Measurements from ENCODE around the gene ARPC5.

The ARPC5 gene

DNA sequence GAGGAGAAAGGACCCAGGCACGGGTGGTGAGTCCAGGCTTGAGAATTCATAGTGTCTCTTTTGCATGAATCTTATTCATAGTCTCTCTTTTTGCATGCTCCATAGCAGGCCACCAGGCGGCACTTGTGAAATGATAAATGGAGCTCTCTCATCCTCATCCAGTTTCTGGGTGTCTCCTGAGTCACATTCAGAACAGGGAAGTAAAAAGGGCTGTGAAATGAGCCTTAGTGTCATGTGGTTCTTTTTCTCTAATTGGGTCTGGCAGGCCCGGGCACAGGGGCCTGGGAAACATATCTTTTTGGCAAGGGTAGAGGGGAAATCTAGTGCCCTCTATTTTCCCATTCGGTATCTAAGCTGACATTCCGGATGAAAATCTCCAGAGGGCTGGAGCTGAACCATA is 26.3 kb downstream of the ARPC5 start:
- no peak for DNase-seq

- DNase-seq = no peak
Observed at GRCh38 chr1:183607322-183607980, 28.1 kb downstream of the ARPC5 start.

DNA sequence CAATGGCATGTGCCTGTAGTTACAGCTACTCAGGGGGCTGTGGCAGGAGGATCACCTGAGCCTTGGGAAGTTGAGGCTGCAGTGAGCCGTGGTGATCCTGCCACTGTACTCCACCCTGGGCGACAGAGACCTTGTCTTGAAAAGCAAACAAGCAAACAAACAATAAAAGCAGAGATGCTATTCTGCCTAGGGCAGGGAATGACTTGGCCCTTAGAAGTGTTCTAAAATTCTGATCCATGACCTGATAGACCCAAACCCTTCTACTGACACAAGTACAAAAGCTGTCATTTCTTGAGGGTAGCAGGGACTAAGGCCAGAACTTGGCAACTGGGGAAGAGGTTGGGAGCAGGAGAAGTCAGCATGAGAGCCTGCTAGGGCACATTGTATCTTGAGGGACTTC is 29.7 kb downstream of the ARPC5 start:
- no peak for DNase-seq

- no peak for DNase-seq
Observed at GRCh38 chr1:183604815-183605214, 30.8 kb downstream of the ARPC5 start.

DNA sequence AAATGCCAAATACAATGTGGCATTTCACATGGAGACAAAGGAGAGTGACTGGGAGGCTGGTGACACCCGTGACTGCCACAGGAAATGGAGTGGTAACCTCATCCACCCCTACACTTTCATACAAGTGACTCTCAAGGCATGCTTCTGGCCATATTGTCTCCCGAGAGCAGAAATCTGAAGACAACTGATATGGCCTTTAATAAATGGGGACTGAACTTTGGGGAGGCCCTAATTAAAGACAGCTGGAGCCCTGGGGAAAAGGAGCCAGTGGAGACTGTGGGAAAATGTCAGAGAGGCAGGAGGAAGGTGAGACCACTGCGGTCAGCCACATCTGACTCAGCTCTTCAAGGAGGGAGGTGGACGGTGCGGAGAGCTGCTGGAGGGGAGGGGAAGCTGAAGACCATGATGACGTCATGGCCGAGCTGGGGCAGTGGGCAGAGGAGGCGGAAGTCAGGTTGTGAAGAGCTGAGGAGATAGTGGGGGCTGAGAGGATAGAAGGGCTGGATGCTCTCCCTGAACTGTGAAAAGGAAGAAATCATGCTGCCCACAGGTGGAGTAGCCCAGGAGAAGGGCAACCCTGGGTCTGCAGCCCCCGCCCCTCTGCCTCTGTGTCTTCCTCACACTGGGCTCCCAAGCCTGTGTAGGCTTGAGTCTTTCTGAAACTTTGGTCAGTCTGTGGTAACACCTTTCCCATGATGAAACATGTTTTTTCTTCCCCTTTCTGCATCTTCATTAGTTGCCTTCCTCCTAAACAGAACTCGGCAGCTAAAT is 31.4 kb downstream of the ARPC5 start:
- no peak for DNase-seq

GRCh38 chr1:183602510-183602909 is 33.1 kb downstream of the ARPC5 start:
- no peak for DNase-seq

- no peak for DNase-seq
Observed at GRCh38 chr1:183600634-183601033, 34.9 kb downstream of the ARPC5 start.

DNA sequence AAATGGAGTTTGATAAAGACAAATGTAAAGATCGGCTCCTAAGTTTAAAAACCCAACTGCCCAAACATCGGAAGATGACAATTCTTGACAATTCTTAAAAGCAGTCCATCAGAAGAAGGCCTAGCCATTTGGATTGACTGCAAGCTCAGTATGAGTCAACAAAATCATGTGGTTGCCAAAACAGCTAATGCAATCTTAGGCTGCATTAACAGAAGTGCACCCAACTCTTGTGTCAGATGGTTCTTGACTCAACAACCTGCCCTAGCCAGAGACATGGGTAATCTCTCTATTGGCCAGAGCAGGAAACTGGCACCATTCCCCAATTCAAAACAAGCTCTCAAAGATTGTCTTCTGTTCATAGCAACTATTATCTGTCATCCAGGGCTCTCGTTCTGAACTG is 35.4 kb downstream of the ARPC5 start:
- no peak for DNase-seq

DNA sequence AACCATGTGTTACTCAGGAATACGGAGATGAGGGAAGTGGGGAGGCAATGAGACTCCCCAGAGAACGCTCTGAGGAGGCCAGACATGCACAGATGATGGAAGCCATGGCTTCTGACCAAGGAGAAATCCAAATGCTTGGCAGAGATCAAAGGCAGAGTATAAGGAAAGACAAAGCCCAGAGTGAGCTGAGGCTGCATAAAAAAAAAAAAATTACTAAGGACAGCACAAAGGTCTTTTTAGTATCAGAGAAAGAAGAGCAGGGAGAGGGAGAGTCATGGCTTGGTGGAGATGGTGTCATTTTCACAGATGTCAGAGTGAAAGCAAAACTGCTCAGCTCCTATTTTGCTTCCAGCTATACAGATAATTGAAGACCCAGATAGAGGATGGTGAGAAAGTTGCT is 37.2 kb downstream of the ARPC5 start:
- DNase-seq = no peak

- DNase-seq = no peak
Observed at GRCh38 chr1:183597656-183598347, 37.8 kb downstream of the ARPC5 start.

GRCh38 chr1:183596500-183596899 is 39.1 kb downstream of the ARPC5 start:
- no peak for DNase-seq

- no peak for DNase-seq
Observed at GRCh38 chr1:183595537-183595936, 40.0 kb downstream of the ARPC5 start.

DNA sequence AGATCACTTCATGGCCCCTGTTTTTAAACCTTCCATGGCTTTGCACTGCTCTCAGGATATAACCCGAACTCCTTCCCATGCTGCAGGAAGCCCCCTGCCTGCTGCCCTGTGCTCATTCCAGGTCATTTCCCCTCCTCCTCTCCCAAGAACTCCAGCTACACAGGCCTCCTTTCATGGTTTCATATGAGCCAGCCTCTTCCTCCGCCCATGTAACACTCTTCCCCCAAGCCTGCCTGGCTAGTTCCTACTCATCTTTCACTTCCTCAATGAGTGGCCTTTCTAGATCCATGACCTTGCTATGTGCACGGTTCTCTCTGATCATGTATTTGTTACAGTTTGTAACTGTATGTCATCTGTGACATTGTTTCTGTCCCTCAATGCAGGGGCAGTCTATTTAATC is 42.2 kb downstream of the ARPC5 start:
- no peak for DNase-seq

DNA sequence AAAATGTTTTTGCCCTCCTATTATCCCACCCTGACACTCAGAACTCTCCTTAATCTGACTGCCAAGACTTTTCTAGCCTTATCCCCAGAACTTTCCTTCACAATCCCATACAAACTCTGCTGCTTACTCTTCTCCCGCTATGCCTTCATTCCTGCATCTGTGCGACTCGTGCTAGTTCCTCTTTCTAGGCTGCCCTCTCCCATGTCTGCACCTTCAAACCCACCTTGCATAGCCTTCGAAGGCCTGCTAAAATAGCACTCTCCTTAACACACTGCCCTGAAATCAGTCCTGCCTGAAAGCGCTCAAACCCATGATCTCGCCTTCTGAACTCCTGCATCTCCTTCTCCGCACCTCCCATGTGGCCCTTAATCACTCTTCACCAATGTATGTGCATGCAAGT is 42.9 kb downstream of the ARPC5 start:
- DNase-seq = no peak

- DNase-seq = peak; percentile 22
Observed at GRCh38 chr1:183590244-183591191, 45.1 kb downstream of the ARPC5 start, which contains the start of gene NCF2. NCF2 (minus strand) TSS chr1:183590459; CDS start chr1:183590329, 130 bp downstream.

DNA sequence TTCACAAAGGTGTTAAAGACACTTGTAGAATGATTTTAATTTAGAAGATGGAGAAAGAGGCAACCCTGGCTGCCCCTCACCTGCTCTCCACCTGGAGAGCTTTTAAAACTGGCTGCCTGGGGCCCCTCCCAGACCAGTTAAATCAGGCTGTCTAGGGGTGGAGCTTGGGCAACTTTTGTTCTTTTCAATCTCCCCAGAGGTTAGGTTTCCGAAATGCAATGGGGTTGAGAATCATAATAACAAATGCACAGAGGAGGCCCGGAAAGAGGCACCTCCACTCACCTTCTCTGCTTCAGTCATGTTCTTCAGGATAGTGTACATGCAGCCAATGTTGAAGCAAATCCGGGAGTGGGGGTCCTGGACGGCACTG is 45.7 kb downstream of the ARPC5 start:
- no peak for DNase-seq

DNA sequence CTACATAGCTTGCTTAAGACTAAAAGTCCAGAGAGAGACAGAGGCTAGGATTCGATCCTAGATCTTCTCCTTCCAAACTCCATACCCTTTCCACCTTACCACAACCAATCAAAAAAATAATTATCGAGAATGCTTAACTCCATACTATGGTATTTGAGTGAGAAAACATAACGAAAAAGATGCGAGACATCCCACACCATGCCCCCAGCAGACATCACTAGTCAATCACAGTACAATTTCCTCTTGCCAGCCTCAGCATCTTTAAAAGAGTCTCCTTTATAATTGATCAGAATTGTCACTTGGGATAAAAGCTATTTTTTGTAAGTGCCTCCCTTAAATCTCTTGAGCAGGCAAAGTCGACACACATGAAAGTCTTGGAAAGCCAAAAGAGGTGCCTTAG is 46.2 kb downstream of the ARPC5 start:
- no peak for DNase-seq

GRCh38 chr1:183588827-183589226 is 46.8 kb downstream of the ARPC5 start:
- no peak for DNase-seq

DNA sequence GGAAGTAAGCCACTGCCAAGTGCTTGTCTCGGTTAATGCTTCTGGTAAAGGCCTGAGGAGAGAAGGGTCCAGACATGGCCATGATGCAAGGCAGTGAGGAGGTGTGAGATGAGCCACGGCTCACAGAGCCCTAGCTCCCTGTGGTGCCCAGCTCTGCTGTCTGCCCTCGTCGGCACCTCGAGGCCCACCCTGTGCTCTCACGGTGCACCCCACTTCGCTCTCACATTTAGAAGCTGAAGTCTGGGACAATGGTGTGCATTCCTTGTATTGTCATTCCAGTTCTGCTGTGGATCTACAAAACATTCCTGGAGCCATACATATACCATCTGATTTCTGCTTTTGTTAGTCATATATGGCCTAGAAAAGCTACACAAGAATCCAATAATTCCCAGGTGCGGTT is 48.7 kb downstream of the ARPC5 start:
- DNase-seq = no peak

GRCh38 chr1:183586455-183586854 is 49.1 kb downstream of the ARPC5 start:
- no peak for DNase-seq

GRCh38 chr1:183585038-183585437 is 50.5 kb downstream of the ARPC5 start:
- DNase-seq = no peak

- DNase-seq = no peak
Observed at GRCh38 chr1:183584147-183584546, 51.4 kb downstream of the ARPC5 start.

DNA sequence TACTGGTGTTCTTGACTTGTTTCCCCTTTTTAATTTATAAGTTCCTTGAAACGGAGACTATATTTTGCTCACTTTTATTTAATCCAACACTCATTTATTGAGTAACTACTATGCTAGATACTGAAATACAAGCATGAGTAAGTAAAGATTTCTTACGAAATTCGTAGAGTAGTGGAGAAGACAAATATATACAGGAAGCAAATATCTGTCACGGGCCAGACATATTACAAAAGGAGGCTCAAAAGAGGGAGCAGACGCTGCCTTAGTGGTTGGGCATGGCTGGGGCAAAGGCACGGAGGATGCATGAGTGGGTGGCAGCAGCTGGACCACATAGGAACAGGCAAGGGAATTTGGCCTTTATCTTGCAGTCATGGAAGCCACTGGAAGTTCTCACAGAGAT is 52.1 kb downstream of the ARPC5 start:
- DNase-seq = no peak
